ENCODE results near the gene UQCRC1.
A peak's percentile ranks its signal among the peaks of the same experiment; 100 is the strongest.

- TF ChIP-seq CTCF (IDR thresholded peaks at IDR 0.05): peak in 3 of 4 experiments; percentile 40 to 55 (median 47)
- peak in 1 of 2 donors; percentile 39 for TF ChIP-seq POLR2A (IDR thresholded peaks at IDR 0.05)
These were observed 26.0 kb upstream of the UQCRC1 start, which contains the start of gene SLC26A6 for GRCh38 chr3:48635222-48636021.
